MCF 10A (cell line): ENCODE measurements around the gene CYP4F8. TPM values are rescaled to one million over a fixed set of nuclear protein-coding genes. Genes with fewer than 3 reads are reported as not detected.
"Not testable (repeated sequence)": the region's sequence is repeated elsewhere in the genome, so short reads cannot be mapped to it uniquely, and the experiment has no call there.

Experiments
- BruUV-seq: library from RNA; stranded (reverse); fragments of 400-500 nt; replicated peaks from 2 replicates; lab custom pipeline; 2021; lab: Mats Ljungman, UMichigan
- CTCF ChIA-PET: fragments of 300-600 bp; sonication (Branson Sonifier 250); formaldehyde crosslinking; extraction: SDS; loops from one replicate; lab custom pipeline; 2021; ENCODE audit warnings: antibody characterized with exemption, inconsistent platforms; lab: Yijun Ruan, JAX
- POLR2A ChIA-PET: fragments of 300-600, 350-650 bp; sonication (Branson Sonifier 250); formaldehyde crosslinking; extraction: SDS; loops from one replicate; lab custom pipeline; 2020; ENCODE audit warnings: antibody characterized with exemption, inconsistent platforms; lab: Yijun Ruan, JAX
- DNase-seq: peaks from one replicate; pipeline ENCODE4 v3.0.0-alpha.2; 2018; ENCODE audit not compliant: unreplicated experiment
- H3K27ac Mint-ChIP-seq: one replicate; pipeline ENCODE4 v1.8.0; 2022; ENCODE audit warnings: mild to moderate bottlenecking, low read depth, mixed read lengths; ENCODE audit not compliant: unreplicated experiment
- H3K27me3 Mint-ChIP-seq: one replicate; pipeline ENCODE4 v1.8.0; 2022; ENCODE audit warnings: mixed read lengths; ENCODE audit not compliant: insufficient read depth, unreplicated experiment
- H3K36me3 Mint-ChIP-seq: one replicate; pipeline ENCODE4 v1.8.0; 2022; ENCODE audit warnings: mild to moderate bottlenecking, moderate library complexity, mixed read lengths; ENCODE audit not compliant: insufficient read depth, unreplicated experiment
- H3K4me1 Mint-ChIP-seq: one replicate; pipeline ENCODE4 v1.8.0; 2022; ENCODE audit warnings: mixed read lengths; ENCODE audit not compliant: insufficient read depth, unreplicated experiment
- H3K4me3 Mint-ChIP-seq: one replicate; pipeline ENCODE4 v1.8.0; 2022; ENCODE audit warnings: mild to moderate bottlenecking, moderate library complexity, mixed read lengths; ENCODE audit not compliant: unreplicated experiment
- H3K9me3 Mint-ChIP-seq: one replicate; pipeline ENCODE4 v1.8.0; 2022; ENCODE audit warnings: mixed read lengths; ENCODE audit not compliant: unreplicated experiment
- intact Hi-C: fragments of 100-400 bp; cut with micrococcal nuclease; formaldehyde crosslinking; loops from 2 replicates; pipeline ENCODE4 v1.14.1; 2022
- total RNA-seq: library from RNA; stranded (reverse); gene quantifications from 2 replicates; pipeline ENCODE4 v1.2.3, GENCODE V29; 2022
- TF ChIP-seq, protein P1 (sequence below): fragments of 200-600 bp; IDR thresholded peaks from one replicate; pipeline ENCODE4 v1.8.0; 2022; ENCODE audit warnings: antibody characterized with exemption, mild to moderate bottlenecking; ENCODE audit not compliant: unreplicated experiment

The CYP4F8 gene
- total RNA-seq, 1 experiment from 2014 or later = not detected

DNA sequence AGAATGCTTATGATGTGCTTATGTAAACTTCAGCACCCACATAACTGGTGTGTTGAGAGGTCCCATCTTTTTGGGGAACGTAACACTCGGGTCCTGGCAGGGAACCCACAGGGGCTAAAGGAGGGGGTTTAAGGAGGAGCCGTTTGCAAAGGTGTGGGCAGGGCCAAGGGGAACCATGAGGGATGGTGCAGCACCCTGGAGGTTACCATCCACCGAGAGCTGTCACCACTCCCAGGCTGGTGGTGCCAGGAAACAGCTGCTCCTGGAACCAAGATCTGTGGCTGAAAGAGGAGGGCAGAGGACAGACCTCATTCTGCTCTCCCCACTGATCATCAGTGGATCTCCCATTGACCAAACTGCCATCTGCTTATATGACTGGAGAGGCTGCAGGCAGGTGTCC, 23.2 kb upstream of the CYP4F8 start:
- no peaks in the 10 kb centered on the region for H3K9me3 Mint-ChIP-seq
- BruUV-seq = no TSS peak
- intact Hi-C loops = no loop called here
- H3K4me3 Mint-ChIP-seq = no peak overlapping the region
- no peak for DNase-seq
- H3K36me3 Mint-ChIP-seq = no peaks in the 10 kb centered on the region
- ChIA-PET POLR2A (no interaction called here), CTCF (no interaction called here)
- TF ChIP-seq, protein P1, sequence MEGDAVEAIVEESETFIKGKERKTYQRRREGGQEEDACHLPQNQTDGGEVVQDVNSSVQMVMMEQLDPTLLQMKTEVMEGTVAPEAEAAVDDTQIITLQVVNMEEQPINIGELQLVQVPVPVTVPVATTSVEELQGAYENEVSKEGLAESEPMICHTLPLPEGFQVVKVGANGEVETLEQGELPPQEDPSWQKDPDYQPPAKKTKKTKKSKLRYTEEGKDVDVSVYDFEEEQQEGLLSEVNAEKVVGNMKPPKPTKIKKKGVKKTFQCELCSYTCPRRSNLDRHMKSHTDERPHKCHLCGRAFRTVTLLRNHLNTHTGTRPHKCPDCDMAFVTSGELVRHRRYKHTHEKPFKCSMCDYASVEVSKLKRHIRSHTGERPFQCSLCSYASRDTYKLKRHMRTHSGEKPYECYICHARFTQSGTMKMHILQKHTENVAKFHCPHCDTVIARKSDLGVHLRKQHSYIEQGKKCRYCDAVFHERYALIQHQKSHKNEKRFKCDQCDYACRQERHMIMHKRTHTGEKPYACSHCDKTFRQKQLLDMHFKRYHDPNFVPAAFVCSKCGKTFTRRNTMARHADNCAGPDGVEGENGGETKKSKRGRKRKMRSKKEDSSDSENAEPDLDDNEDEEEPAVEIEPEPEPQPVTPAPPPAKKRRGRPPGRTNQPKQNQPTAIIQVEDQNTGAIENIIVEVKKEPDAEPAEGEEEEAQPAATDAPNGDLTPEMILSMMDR = no peak
- no peak overlapping the region for H3K27ac Mint-ChIP-seq
- no peaks in the 10 kb centered on the region for H3K27me3 Mint-ChIP-seq
- H3K4me1 Mint-ChIP-seq = no peaks in the 10 kb centered on the region

DNA sequence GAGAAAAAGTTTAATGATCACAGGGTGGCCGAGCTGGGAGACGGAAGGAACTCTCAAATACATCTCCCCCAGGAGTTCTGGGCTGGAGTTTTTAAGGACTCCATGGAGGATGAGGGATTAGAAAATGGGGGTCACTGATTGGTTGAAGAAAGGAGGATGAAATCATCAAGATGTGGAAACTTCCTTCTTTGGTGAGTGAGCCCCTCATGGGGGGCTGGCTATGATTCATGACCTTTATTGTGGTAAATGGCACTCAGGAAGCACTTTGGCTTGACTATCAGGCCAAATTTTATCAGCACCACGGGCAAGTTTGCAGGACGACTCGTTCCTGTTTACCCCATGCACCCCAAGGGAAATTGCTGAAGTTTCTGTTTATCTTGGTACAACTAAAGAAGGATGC, 22.5 kb upstream of the CYP4F8 start:
- CTCF ChIA-PET, H3K27me3 Mint-ChIP-seq, POLR2A ChIA-PET, DNase-seq, H3K9me3 Mint-ChIP-seq, H3K4me3 Mint-ChIP-seq, H3K36me3 Mint-ChIP-seq, BruUV-seq, intact Hi-C loops, H3K4me1 Mint-ChIP-seq, H3K27ac Mint-ChIP-seq: not testable (repeated sequence)

DNA sequence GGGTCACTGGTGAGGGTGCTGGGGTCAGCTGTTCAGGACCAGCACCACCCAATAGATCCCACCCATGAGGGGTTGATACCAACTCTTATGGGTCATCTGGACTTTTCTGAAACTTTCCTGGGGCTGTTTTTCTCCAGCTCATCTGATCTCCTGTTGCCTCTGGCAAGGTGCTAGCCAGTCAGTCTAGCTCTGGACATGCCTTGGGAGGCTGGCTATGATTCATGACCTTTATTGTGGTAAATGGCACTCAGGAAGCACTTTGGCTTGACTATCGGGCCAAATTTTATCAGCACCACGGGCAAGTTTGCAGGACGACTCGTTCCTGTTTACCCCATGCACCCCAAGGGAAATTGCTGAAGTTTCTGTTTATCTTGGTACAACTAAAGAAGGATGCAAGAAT, 21.3 kb upstream of the CYP4F8 start:
- H3K27ac Mint-ChIP-seq, H3K36me3 Mint-ChIP-seq, intact Hi-C loops, POLR2A ChIA-PET, H3K27me3 Mint-ChIP-seq, DNase-seq, H3K4me1 Mint-ChIP-seq, H3K4me3 Mint-ChIP-seq, BruUV-seq, CTCF ChIA-PET, H3K9me3 Mint-ChIP-seq: not testable (repeated sequence)

DNA sequence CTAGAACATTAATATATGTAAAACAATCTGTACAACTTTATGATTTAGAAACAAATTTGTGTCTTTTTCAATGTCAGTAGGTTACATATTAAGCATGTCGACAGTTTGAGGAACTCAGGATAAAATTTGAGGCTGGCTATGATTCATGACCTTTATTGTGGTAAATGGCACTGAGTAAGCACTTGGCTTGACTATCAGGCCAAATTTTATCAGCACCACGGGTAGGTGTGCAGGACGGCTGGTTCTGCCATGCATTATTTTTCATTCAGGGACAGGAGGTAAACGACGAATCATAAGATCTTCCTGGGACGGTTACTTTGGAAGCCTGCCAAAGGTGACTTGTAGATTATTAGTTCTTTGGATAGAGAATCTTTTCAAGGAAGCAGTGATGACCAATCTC, 19.9 kb upstream of the CYP4F8 start:
- DNase-seq = peak; percentile 5
- ChIA-PET CTCF (no interaction called here), POLR2A (interaction anchor here (1.1 to 1.2 kb wide), 2 partner anchors 10 to 214 kb away, joined by 3 read pairs; no protein-coding TSS in a partner anchor)
- intact Hi-C loops = no loop called here
- H3K9me3 Mint-ChIP-seq = no peaks in the 10 kb centered on the region
- BruUV-seq = no TSS peak
- H3K4me3 Mint-ChIP-seq = no peak overlapping the region
- H3K36me3 Mint-ChIP-seq = no peaks in the 10 kb centered on the region
- no peaks in the 10 kb centered on the region for H3K27me3 Mint-ChIP-seq
- no peak overlapping the region for H3K27ac Mint-ChIP-seq
- H3K4me1 Mint-ChIP-seq = no peaks in the 10 kb centered on the region
- TF ChIP-seq, protein P1 = no peak

DNA sequence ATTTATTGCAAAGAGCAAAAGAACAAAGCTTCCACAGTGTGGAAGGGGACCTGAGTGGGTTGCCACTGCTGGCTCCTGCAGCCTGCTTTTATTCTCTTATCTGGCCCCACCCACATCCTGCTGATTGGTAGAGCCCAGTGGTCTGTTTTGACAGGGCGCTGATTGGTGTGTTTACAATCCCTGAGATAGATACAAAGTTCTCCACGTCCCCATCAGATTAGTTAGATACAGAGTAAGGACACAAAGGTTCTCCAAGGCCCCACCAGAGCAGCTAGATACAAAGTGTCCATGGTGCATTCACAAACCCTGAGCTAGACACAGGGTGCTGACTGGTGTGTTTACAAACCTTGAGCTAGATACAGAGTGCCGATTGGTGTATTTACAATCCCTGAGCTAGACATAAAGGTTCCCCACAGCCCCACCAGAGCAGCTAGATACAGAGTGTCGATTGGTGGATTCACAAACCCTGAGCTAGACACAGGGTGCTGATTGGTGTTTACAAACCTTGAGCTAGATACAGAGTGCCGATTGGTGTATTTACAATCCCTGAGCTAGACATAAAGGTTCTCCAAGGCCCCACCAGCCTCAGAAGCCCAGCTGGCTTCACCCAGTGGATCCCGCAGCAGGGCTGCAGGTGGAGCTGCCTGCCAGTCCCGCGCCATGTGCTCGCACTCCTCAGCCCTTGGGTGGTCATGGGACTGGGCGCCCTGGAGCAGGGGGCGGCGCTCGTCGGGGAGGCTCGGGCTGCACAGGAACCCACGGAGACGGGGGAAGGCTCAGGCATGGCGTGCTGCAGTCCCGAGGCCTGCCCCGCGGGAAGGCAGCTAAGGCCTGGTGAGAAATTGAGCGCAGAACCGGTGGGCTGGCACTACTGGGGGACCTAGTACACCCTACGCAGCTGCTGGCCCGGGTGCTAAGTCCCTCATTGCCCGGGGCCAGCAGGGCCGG, 6.8 kb upstream of the CYP4F8 start:
- CTCF ChIA-PET = interaction anchor here (0.7 kb wide), 1 partner anchor 68 kb away, joined by 3 read pairs; no protein-coding TSS in a partner anchor
- H3K27ac Mint-ChIP-seq, DNase-seq, H3K4me1 Mint-ChIP-seq, H3K27me3 Mint-ChIP-seq, POLR2A ChIA-PET, H3K36me3 Mint-ChIP-seq, H3K9me3 Mint-ChIP-seq, H3K4me3 Mint-ChIP-seq, intact Hi-C loops, BruUV-seq: not testable (repeated sequence)
